GM19025 (cell line): ENCODE measurements around the gene ETFBKMT.
"Not testable (repeated sequence)": the region's sequence is repeated elsewhere in the genome, so short reads cannot be mapped to it uniquely, and the experiment has no call there.

ENCODE experiments used
- ATAC-seq: cut with Tn5 transposase; IDR thresholded peaks from one replicate; pipeline ENCODE4 v1.9.1; 2021; ENCODE audit warnings: mild to moderate bottlenecking, low read depth, moderate library complexity; ENCODE audit not compliant: unreplicated experiment

Gene ETFBKMT

DNA sequence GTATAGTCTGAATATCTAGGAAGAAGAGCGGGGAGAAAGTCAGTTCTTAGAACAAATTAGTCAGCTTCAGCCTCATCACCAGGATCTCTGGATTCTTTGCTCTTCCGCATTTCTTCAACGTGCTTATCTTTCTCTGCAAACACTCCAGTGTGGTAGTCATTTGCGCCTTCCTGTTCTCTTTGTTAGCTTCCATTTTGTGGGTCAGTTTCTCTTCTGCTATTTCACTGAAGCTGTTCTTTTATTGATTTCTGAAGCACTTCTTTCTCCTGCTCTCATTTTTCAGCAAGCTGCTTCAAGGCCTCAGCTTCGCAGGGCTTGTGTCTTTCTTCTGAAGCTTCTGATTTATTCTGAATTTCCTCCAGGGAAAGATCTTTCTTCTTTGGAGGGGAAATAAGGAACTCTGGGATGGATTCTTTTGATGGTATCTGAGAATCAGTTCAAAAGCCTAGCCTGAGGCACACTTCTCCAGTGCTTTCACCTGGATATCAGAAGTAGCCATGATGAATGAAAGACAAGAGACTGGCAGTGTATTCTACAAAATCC is 55.9 kb downstream of the ETFBKMT start:
- ATAC-seq = peak; percentile 58

GRCh38 chr12:31716998-31717397 is 57.5 kb downstream of the ETFBKMT start:
- not testable (repeated sequence) for ATAC-seq

DNA sequence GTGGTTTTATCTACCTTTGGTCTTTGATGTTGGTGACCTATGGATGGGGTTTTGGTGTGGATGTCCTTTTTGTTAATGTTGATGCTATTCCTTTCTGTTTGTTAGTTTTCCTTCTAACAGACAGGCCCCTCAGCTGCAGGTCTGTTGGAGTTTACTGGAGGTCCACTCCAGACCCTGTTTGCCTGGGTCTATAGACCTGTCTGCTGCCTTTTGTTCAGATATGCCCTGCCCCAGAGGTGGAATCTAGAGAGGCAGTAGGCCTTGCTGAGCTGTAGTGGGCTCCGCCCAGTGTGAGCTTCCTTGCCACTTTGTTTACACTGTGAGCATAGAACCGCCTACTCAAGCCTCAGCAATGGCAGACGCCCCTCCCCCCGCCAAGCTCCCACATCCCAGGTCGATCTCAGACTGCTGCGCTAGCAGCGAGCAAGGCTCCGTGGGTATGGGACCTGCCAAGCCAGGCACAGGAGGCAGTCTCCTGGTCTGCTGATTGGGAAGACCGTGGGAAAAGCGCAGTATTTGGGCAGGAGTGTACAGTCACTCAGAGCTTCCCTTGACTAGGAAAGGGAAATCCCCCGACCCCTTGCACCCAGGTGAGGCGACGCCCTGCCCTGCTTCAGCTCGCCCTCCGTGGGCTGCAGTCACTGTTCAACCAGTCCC is 59.2 kb downstream of the ETFBKMT start:
- ATAC-seq = not testable (repeated sequence)

DNA sequence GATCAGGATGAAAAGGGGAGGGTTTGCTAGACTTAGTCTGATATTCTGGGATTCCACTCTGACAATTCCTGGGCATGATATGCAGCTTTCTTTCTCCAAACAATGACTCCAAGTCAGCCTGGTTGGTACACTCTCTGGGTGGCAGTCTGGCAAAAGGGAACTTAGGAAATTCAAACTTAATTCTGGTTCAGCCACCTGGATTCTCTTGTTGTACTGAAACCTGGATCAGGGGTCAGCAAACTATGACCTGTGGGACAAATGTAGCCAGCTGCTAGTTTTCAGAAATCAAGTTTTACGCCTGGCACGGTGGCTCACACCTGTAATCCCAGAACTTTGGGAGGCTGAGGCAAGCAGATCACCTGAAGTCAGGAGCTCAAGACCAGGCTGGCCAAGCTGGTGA is 63.1 kb downstream of the ETFBKMT start:
- ATAC-seq = no peak
